NCI-H2227 (cell line): ENCODE results near the gene CACNA2D1.
A peak's percentile ranks its signal among the peaks of the same experiment; 100 is the strongest.

ENCODE experiments used
- DNase-seq: peaks from one replicate; lab custom pipeline; 2025; ENCODE audit not compliant: unreplicated experiment; lab: John Stamatoyannopoulos, UW

The CACNA2D1 gene

DNA sequence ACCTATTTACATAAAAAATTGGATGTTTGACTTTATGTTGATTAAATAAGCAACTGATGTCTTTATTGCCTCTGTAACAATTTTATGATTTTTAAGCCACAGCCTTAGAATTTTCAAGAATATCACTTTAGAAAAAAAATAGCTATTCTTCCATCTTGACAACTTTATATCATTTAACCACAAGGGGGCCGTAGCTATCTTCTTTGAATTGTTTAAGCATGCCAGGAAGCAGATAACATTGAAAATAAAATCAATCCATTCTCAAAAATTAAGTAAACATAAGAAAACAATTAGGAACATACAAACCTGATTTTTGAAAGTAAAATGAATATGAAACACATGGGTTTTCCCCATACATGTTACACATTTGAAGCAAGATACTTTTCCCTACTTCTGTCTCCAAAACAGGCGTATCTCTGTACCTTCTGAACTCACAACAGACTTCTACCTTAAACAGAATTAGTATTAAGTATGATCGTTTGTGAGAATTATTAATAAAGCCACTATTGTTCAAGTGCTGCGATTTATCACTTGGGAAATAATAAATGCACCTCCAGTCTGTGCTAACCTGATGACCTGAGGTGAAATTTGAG is 209.0 kb downstream of the CACNA2D1 start:
- peak; percentile 77 for DNase-seq

GRCh38 chr7:82230811-82231581 is 212.6 kb downstream of the CACNA2D1 start:
- DNase-seq: no peak

DNA sequence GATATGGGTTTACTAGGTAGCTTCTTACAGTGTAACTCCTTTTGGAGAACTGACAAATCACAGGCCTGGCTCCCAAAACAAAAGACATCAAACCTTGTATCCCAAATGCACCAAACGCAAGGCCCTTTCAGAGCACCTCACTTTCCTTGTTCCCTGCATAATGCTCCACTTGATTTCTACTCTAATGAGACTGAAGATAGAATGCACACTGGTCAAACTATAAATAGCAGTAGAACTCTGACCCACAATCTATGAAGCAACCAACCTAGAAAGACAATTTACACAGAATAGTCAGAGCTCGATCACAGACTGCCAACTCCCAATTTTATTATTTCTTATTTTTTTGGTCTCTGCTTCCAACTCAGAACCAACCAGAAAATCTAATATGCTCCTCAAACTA is 214.4 kb downstream of the CACNA2D1 start:
- no peak for DNase-seq

DNA sequence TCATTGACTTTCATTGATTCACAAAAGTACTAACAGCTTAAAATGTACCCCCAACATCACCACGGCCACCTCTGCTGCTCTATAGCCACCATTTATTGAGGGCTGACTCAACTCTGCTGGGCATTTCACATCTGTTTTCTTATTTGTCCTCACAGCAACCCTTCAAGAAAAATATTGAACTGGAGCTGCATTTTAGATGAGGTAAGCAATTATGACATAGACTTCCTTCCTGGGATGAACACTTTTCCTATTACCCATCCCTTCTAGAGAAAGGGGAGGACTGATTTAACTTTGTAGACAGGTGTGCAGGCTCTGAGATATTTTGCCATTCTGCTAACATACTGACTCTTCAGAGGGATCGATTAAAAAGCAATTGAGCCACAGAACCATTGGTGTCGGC is 217.4 kb downstream of the CACNA2D1 start:
- DNase-seq: no peak

GRCh38 chr7:82224529-82224928 is 219.0 kb downstream of the CACNA2D1 start:
- no peak for DNase-seq

GRCh38 chr7:82223580-82223979 is 220.0 kb downstream of the CACNA2D1 start:
- peak; percentile 32 for DNase-seq

DNA sequence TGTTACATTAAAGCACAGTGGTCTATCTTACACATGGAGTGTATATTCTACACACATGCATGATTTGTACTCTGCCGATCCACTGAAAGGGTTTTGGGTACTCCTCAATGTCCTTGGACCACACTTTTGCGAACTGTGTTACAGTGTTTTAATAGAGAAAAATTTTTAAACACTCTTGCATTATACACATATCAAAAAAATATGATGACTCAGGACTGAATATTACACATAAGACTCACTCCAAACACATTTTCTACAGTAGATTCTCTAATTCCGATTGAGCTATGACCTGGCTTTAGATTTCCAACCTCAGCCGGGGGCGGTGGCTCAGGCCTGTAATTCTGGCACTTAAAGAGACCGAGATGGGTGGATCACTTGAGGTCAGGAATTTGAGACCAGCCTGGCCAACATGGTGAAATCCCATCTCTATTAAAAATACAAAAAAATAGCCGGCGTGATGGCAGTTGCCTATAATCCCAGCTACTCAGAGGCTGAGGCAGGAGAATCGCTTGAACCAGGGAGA is 222.4 kb downstream of the CACNA2D1 start:
- DNase-seq: no peak

GRCh38 chr7:82212466-82212865 is 231.1 kb downstream of the CACNA2D1 start:
- no peak for DNase-seq

GRCh38 chr7:82211333-82211732 is 232.2 kb downstream of the CACNA2D1 start:
- DNase-seq: no peak

- DNase-seq: peak; percentile 15
These were observed 233.0 kb downstream of the CACNA2D1 start for GRCh38 chr7:82210416-82211184.

- no peak for DNase-seq
These were observed 234.3 kb downstream of the CACNA2D1 start for GRCh38 chr7:82209179-82209747.

GRCh38 chr7:82204694-82205093 is 238.9 kb downstream of the CACNA2D1 start:
- DNase-seq: no peak

DNA sequence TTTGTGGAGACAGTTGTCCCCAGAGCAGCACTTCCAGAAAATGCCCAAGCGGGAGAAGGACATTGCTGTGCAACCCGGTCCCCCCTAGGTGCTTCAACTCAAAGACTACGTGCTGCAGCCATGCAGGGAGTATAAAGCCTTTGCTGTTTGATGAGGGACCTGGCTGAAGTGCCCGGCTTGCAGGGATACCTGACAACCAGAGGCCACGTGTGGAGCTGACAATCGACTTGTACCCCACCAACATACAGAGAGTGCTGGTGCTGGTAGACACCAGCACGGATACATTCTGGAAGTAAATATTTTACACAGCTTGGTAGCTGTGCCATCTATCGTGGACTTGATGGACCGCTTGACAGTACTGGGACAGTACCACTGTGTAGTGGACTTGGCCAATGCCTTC is 240.6 kb downstream of the CACNA2D1 start:
- DNase-seq: no peak

DNA sequence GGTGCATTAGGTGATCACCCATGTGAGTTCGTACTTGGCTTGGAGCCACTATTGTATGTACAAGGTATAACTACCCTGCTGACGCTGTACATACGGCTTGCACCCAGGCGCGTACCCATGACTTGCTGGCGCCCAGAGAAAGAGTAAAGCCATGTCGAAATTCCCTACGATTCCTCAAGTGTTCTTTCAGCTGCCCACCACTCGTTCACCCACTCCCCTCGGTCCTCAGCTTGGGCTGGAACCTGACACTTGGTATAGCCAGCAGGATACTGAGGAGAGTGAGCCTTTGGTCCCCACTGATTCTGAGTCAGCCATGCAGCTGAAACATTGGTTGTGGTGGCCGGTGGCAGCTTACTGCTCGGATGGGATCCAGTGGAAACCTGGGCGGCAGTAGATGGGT is 241.5 kb downstream of the CACNA2D1 start:
- DNase-seq: no peak

- DNase-seq: no peak
These were observed 243.0 kb downstream of the CACNA2D1 start for GRCh38 chr7:82200601-82201000.

GRCh38 chr7:82194016-82194643 is 249.4 kb downstream of the CACNA2D1 start:
- no peak for DNase-seq

DNA sequence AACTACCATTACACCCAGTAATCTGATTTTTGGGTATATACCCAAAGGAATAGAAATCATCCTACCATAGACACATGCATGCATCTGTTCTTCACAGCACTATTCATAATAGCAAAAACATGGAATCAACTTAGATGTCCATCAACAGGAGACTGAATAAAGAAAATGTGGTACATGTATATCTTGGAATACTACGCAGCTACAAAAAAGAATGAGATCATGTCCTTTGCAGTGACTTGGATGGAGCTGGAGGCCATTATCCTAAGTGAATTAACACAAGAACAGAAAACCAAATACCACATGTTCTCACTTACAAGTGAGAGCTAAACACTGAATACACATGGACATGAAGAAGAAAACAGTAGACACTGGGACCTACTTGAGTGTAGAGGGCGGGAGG is 254.9 kb downstream of the CACNA2D1 start:
- DNase-seq: no peak

- DNase-seq: no peak
These were observed 258.1 kb downstream of the CACNA2D1 start for GRCh38 chr7:82185443-82185842.

GRCh38 chr7:82183634-82184033 is 259.9 kb downstream of the CACNA2D1 start:
- DNase-seq: no peak

- DNase-seq: no peak
These were observed 264.3 kb downstream of the CACNA2D1 start for GRCh38 chr7:82179311-82179710.

GRCh38 chr7:82175319-82175718 is 268.3 kb downstream of the CACNA2D1 start:
- DNase-seq: no peak
